Adrenal gland (tissue), 5 donors: ENCODE measurements around the gene OR5H6.

Source experiments
- POLR2A ChIP-seq, 2 donors: fragments of 450-650 bp; IDR thresholded peaks; one replicate each; pipeline ENCODE4 v1.6.1; 2017; ENCODE audit warnings: antibody characterized with exemption in 2 of 2, mild to moderate bottlenecking in 2 of 2, moderate library complexity in 1 of 2
- TF ChIP-seq, protein P1 (sequence below), 6 experiments: fragments of 450-650 bp in 4 of 6; fragments of 200-600 bp in 2 of 6; sonication (generic) in 1 of 6; IDR thresholded peaks; 1 replicate in 5 of 6; 2 replicates in 1 of 6; pipeline versions ENCODE4 v1.5.1 to v1.8.0; 2016 to 2021; ENCODE audit warnings: antibody characterized with exemption in 6 of 6, mild to moderate bottlenecking in 2 of 6, moderate library complexity in 1 of 6
- donor health status: DM: no; HTN: no; CAD: no.

DNA sequence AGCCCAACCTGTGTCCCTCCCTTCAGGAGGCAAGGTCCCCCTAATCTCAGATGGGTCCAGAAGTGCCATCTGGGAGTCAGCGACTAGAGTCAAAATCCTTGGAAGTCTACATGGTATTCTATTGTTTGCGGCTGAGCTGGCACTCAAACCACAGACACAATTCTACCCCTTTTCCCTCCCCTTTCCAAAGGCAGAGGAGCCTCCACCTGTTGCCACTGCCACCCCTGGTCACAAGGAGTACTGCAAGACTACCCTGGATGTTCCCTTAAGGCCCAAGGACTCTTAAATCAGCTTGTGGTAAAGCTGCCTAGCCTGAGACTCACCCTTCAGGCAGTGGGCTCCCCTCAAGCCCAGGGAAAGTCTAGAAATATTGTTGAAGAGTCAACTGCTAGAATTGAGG, 4.3 kb upstream of the OR5H6 start:
- TF ChIP-seq, protein P1, sequence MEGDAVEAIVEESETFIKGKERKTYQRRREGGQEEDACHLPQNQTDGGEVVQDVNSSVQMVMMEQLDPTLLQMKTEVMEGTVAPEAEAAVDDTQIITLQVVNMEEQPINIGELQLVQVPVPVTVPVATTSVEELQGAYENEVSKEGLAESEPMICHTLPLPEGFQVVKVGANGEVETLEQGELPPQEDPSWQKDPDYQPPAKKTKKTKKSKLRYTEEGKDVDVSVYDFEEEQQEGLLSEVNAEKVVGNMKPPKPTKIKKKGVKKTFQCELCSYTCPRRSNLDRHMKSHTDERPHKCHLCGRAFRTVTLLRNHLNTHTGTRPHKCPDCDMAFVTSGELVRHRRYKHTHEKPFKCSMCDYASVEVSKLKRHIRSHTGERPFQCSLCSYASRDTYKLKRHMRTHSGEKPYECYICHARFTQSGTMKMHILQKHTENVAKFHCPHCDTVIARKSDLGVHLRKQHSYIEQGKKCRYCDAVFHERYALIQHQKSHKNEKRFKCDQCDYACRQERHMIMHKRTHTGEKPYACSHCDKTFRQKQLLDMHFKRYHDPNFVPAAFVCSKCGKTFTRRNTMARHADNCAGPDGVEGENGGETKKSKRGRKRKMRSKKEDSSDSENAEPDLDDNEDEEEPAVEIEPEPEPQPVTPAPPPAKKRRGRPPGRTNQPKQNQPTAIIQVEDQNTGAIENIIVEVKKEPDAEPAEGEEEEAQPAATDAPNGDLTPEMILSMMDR (IDR thresholded peaks at IDR 0.05), result no peak
- TF ChIP-seq POLR2A (IDR thresholded peaks at IDR 0.05), result no peak
